Measurements from ENCODE around the gene USP26. TPM values are rescaled to one million over a fixed set of nuclear protein-coding genes. Genes with fewer than 3 reads are reported as not detected.

Gene USP26
- total and polyA plus RNA-seq, 2 of the 13 experiments (the other 11 are each of a cell fraction or from before 2014, with no cell fraction given), result not detected

GRCh38 chrX:132999209-132999608 lies 97.7 kb downstream of the USP26 start:
- H3K4me1 ChIP-seq (ENCODE audit: insufficient read depth, low read length), result no peaks in the 10 kb centered on the region
- H3K4me3 ChIP-seq (replicated peaks in 1 of 3; ENCODE audit: insufficient read depth in 1 of 3, low read depth in 2 of 3, low read length in 3 of 3), result no peak overlapping the region
- ChIA-PET POLR2A (no interaction called here), CTCF (ENCODE audit: low intra/inter-chr PET ratio, low total read pairs) (no interaction called here)
- no peaks in the 10 kb centered on the region for H3K79me2 ChIP-seq (ENCODE audit: insufficient read depth, low read length)
- H3K36me3 ChIP-seq (replicated peaks in 1 of 2; ENCODE audit: control insufficient read depth in 1 of 2, insufficient read depth in 2 of 2, low read length in 2 of 2), result no peaks in the 10 kb centered on the region
- no peak overlapping the region for H2AFZ ChIP-seq (ENCODE audit: low read length)
- no peak overlapping the region for H3K9ac ChIP-seq (ENCODE audit: insufficient read depth, low read depth, low read length)
- no peaks in the 10 kb centered on the region for H3K27me3 ChIP-seq (ENCODE audit: control insufficient read depth in 1 of 2, insufficient read depth in 2 of 2, low read length in 2 of 2)
- H3K9me3 ChIP-seq (ENCODE audit: low read length), result no peaks in the 10 kb centered on the region
- no TSS peak for BruUV-seq (replicated peaks)
- TF ChIP-seq ELF1 (CRISPR knock-in tag; IDR thresholded peaks at IDR 0.05) (no peak), HDAC1 (CRISPR knock-in tag; IDR thresholded peaks at IDR 0.05) (no peak)
- DNase-seq (ENCODE audit: low spot score) (no peak), ATAC-seq (no peak), FAIRE-seq (no peak)
- H3K27ac ChIP-seq (ENCODE audit: extremely low read length, insufficient read depth, low read length), result no peak overlapping the region
- in situ Hi-C loops (cut with HindIII; ENCODE audit: extremely low pct_ligation_motif_present, low pct_unique_long_range_greater_than_20kb), result no loop called here
- no CpG with 5 or more reads among the region's 1 CpG for WGBS (ENCODE audit: low lambda C conversion rate)
- no peaks in the 10 kb centered on the region for H4K20me1 ChIP-seq (ENCODE audit: insufficient read depth, low read length)
- no peak overlapping the region for H3K4me2 ChIP-seq (ENCODE audit: low read depth, low read length)
- intact Hi-C loops (cut with micrococcal nuclease; ENCODE audit: unreplicated experiment), result no loop called here

- no peaks in the 10 kb centered on the region for H4K20me1 ChIP-seq (ENCODE audit: insufficient read depth, low read length)
- no peak overlapping the region for H3K27ac ChIP-seq (ENCODE audit: extremely low read length, insufficient read depth, low read length)
- no peak for FAIRE-seq
- H3K4me1 ChIP-seq (ENCODE audit: insufficient read depth, low read length), result no peaks in the 10 kb centered on the region
- no peak overlapping the region for H3K4me3 ChIP-seq (replicated peaks in 1 of 3; ENCODE audit: insufficient read depth in 1 of 3, low read depth in 2 of 3, low read length in 3 of 3)
- H2AFZ ChIP-seq (ENCODE audit: low read length), result no peak overlapping the region
- WGBS (ENCODE audit: low lambda C conversion rate), result 0% methylated on average over 1 of the region's 2 CpGs
- CTCF ChIA-PET (ENCODE audit: low intra/inter-chr PET ratio, low total read pairs), result no interaction called here
- intact Hi-C loops (cut with micrococcal nuclease; ENCODE audit: unreplicated experiment), result no loop called here
- H3K9ac ChIP-seq (ENCODE audit: insufficient read depth, low read depth, low read length), result no peak overlapping the region
- BruUV-seq (replicated peaks), result no TSS peak
- no peaks in the 10 kb centered on the region for H3K79me2 ChIP-seq (ENCODE audit: insufficient read depth, low read length)
- in situ Hi-C loops (cut with HindIII; ENCODE audit: extremely low pct_ligation_motif_present, low pct_unique_long_range_greater_than_20kb), result no loop called here
- H3K27me3 ChIP-seq (ENCODE audit: control insufficient read depth in 1 of 2, insufficient read depth in 2 of 2, low read length in 2 of 2), result no peaks in the 10 kb centered on the region
- POLR2A ChIA-PET, result no interaction called here
- H3K36me3 ChIP-seq (replicated peaks in 1 of 2; ENCODE audit: control insufficient read depth in 1 of 2, insufficient read depth in 2 of 2, low read length in 2 of 2), result no peaks in the 10 kb centered on the region
- no peak for ATAC-seq
- no peak for DNase-seq (ENCODE audit: low spot score)
- no peaks in the 10 kb centered on the region for H3K9me3 ChIP-seq (ENCODE audit: low read length)
- H3K4me2 ChIP-seq (ENCODE audit: low read depth, low read length), result no peak overlapping the region
- no peak for TF ChIP-seq FOSL2 (CRISPR knock-in tag; IDR thresholded peaks at IDR 0.05)
- TF ChIP-seq ZNF607 (CRISPR knock-in tag; IDR thresholded peaks at IDR 0.05; ENCODE audit: borderline replicate concordance), result no peak
- no peak for TF ChIP-seq GATAD2A (CRISPR knock-in tag; IDR thresholded peaks at IDR 0.05)
- no peak for TF ChIP-seq SNAPC5 (CRISPR knock-in tag; IDR thresholded peaks at IDR 0.05; ENCODE audit: borderline replicate concordance)
- no peak for TF ChIP-seq FIP1L1 (IDR thresholded peaks at IDR 0.05; ENCODE audit: borderline replicate concordance, insufficient read depth, low read depth, low read length)
- TF ChIP-seq TRIM24 (CRISPR knock-in tag; IDR thresholded peaks at IDR 0.05), result no peak
- TF ChIP-seq TCF7L2 (IDR thresholded peaks at IDR 0.05; ENCODE audit: low read depth, low read length), result no peak
- no peak for TF ChIP-seq ZNF639 (CRISPR knock-in tag; conservative IDR thresholded peaks at IDR 0.05)
- TF ChIP-seq MLLT10 (CRISPR knock-in tag; IDR thresholded peaks at IDR 0.05), result no peak
- no peak for TF ChIP-seq DMAP1 (CRISPR knock-in tag; IDR thresholded peaks at IDR 0.05)
- TF ChIP-seq CTCF (CRISPR knock-in tag; IDR thresholded peaks at IDR 0.05), result no peak
- no peak for TF ChIP-seq PREB (CRISPR knock-in tag; IDR thresholded peaks at IDR 0.05)
- TF ChIP-seq ZNF503 (CRISPR knock-in tag; IDR thresholded peaks at IDR 0.05), result no peak
Observed at GRCh38 chrX:132990835-132991234, 106.1 kb downstream of the USP26 start.
